Thoracic aorta (tissue), 2 donors: Measurements from ENCODE around the gene PDE2A. TPM values are rescaled to one million over a fixed set of nuclear protein-coding genes. Genes with fewer than 3 reads are reported as not detected.
A peak's percentile ranks its signal among the peaks of the same experiment; 100 is the strongest.

Experiments
- ATAC-seq: fragments of 150-250 bp; one replicate; pipeline ENCODE4 v1.8.0; 2017; ENCODE audit warnings: low read depth; ENCODE audit not compliant: insufficient number of reproducible peaks, low FRiP score
- DNase-seq: peaks from one replicate; pipeline ENCODE4 v3.0.0-alpha.2; 2020; ENCODE audit warnings: low spot score
- H3K27ac ChIP-seq, 2 donors: fragments of 200-600 bp; sonication (generic); 1 replicate in 1 of 2; 2 replicates in 1 of 2; pipeline ENCODE4 v1.5.1; 2016; ENCODE audit warnings: mild to moderate bottlenecking in 2 of 2, moderate library complexity in 2 of 2
- H3K27me3 ChIP-seq: fragments of 200-600 bp; sonication (generic); replicated peaks from 2 replicates; pipeline ENCODE4 v1.6.0; 2016; ENCODE audit warnings: mild to moderate bottlenecking; ENCODE audit not compliant: insufficient read depth
- H3K36me3 ChIP-seq: fragments of 200-600 bp; sonication (generic); one replicate; pipeline ENCODE4 v1.5.1; 2016
- H3K4me1 ChIP-seq, 2 donors: fragments of 200-600 bp; sonication (generic); 1 replicate in 1 of 2; 2 replicates in 1 of 2; pipeline versions ENCODE4 v1.5.1 to v1.6.0; 2016; ENCODE audit warnings: low read depth in 2 of 2, mild to moderate bottlenecking in 1 of 2; ENCODE audit not compliant: control insufficient read depth in 1 of 2
- H3K4me3 ChIP-seq: fragments of 200-600 bp; sonication (generic); 2 replicates; pipeline ENCODE4 v1.5.1; 2016; ENCODE audit warnings: mild to moderate bottlenecking
- H3K9me3 ChIP-seq: fragments of 200-600 bp; sonication (generic); 2 replicates; pipeline ENCODE4 v1.5.1; 2016
- CTCF ChIP-seq: fragments of 200-600 bp; sonication (generic); IDR thresholded peaks from one replicate; pipeline ENCODE4 v1.5.1; 2019; ENCODE audit warnings: antibody characterized with exemption
- total RNA-seq, 2 donors: library from RNA; depleted of rRNA; stranded (reverse); fragments of >200 nt; gene quantifications; one replicate each; pipeline versions ENCODE4 v1.1.0 to v1.2.3, GENCODE V29; 2016

Gene PDE2A
- total RNA-seq, 2 donors from 2014 or later, result 28.1 to 37.1 TPM

- Histone ChIP-seq H3K27me3 (no peaks in the 10 kb centered on the region), H3K36me3 (no peaks in the 10 kb centered on the region), H3K9me3 (no peaks in the 10 kb centered on the region), H3K27ac (peak overlapping the region in 1 of 2 donors; percentile 76), H3K4me3 (peak overlapping the region; percentile 88), H3K4me1 (peaks cover 15 to 56% of the 10 kb centered on the region in 2 donors)
- no peak for ATAC-seq
- no peak for DNase-seq
- TF ChIP-seq CTCF, result no peak
These were observed 46.6 kb upstream of the PDE2A start for GRCh38 chr11:72720784-72721183.

- Histone ChIP-seq H3K9me3 (no peaks in the 10 kb centered on the region), H3K4me1 (peaks cover 15 to 51% of the 10 kb centered on the region in 2 donors), H3K4me3 (peak overlapping the region; percentile 88), H3K27ac (peak overlapping the region in 1 of 2 donors; percentile 76), H3K36me3 (no peaks in the 10 kb centered on the region), H3K27me3 (no peaks in the 10 kb centered on the region)
- DNase-seq (no peak), ATAC-seq (no peak)
- no peak for TF ChIP-seq CTCF
These were observed 45.8 kb upstream of the PDE2A start for GRCh38 chr11:72720047-72720446.

GRCh38 chr11:72719551-72719950 is 45.3 kb upstream of the PDE2A start:
- DNase-seq, result no peak
- Histone ChIP-seq H3K27ac (no peak overlapping the region), H3K4me1 (peaks cover 15 to 49% of the 10 kb centered on the region in 2 donors), H3K4me3 (peak overlapping the region; percentile 88), H3K9me3 (no peaks in the 10 kb centered on the region), H3K36me3 (no peaks in the 10 kb centered on the region), H3K27me3 (no peaks in the 10 kb centered on the region)
- ATAC-seq, result no peak
- TF ChIP-seq CTCF, result no peak

- H3K27me3 ChIP-seq, result no peaks in the 10 kb centered on the region
- no peak overlapping the region for H3K27ac ChIP-seq
- no peak for ATAC-seq
- no peak for TF ChIP-seq CTCF
- no peaks in the 10 kb centered on the region for H3K36me3 ChIP-seq
- no peaks in the 10 kb centered on the region for H3K9me3 ChIP-seq
- no peak for DNase-seq
- H3K4me3 ChIP-seq, result no peak overlapping the region
- peaks cover 15 to 49% of the 10 kb centered on the region in 2 donors for H3K4me1 ChIP-seq
These were observed 44.9 kb upstream of the PDE2A start for GRCh38 chr11:72719144-72719543.

GRCh38 chr11:72718101-72718501 is 43.9 kb upstream of the PDE2A start:
- Histone ChIP-seq H3K36me3 (no peaks in the 10 kb centered on the region), H3K4me1 (peaks cover 15 to 50% of the 10 kb centered on the region in 2 donors), H3K27me3 (no peaks in the 10 kb centered on the region), H3K4me3 (no peak overlapping the region), H3K27ac (no peak overlapping the region), H3K9me3 (no peaks in the 10 kb centered on the region)
- DNase-seq (no peak), ATAC-seq (no peak)
- TF ChIP-seq CTCF, result no peak
